ENCODE measurements around the gene GOLPH3L.
"Not testable (repeated sequence)": the region's sequence is repeated elsewhere in the genome, so short reads cannot be mapped to it uniquely, and the experiment has no call there.

GOLPH3L gene

DNA sequence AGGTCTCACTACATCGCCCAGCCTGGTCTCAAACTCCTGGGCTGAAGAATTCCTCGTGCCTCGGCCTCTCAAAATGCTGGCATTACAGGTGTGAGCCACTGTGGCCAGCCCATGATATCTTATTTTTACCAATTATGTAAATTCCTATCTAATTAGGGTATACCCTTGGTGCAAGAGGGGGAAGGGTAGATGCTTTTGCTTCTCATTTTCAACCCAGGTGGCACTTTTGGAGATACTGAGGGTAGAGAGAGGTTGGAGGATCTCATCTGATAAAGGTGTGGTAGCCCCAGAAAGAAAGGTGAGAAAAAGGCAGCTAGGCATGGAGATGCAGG lies 85.0 kb downstream of the GOLPH3L start:
- TF ChIP-seq, protein P1, sequence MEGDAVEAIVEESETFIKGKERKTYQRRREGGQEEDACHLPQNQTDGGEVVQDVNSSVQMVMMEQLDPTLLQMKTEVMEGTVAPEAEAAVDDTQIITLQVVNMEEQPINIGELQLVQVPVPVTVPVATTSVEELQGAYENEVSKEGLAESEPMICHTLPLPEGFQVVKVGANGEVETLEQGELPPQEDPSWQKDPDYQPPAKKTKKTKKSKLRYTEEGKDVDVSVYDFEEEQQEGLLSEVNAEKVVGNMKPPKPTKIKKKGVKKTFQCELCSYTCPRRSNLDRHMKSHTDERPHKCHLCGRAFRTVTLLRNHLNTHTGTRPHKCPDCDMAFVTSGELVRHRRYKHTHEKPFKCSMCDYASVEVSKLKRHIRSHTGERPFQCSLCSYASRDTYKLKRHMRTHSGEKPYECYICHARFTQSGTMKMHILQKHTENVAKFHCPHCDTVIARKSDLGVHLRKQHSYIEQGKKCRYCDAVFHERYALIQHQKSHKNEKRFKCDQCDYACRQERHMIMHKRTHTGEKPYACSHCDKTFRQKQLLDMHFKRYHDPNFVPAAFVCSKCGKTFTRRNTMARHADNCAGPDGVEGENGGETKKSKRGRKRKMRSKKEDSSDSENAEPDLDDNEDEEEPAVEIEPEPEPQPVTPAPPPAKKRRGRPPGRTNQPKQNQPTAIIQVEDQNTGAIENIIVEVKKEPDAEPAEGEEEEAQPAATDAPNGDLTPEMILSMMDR (IDR thresholded peaks at IDR 0.05; ENCODE audit: low read depth, low read length, missing control alignments) = no peak
- no peak overlapping the region for H3K4me3 ChIP-seq (ENCODE audit: low read depth, low read length)
- DNase-seq (ENCODE audit: low read depth) = no peak
- in situ Hi-C loops (cut with HindIII; ENCODE audit: low sequenced_read_pairs) = no loop called here

DNA sequence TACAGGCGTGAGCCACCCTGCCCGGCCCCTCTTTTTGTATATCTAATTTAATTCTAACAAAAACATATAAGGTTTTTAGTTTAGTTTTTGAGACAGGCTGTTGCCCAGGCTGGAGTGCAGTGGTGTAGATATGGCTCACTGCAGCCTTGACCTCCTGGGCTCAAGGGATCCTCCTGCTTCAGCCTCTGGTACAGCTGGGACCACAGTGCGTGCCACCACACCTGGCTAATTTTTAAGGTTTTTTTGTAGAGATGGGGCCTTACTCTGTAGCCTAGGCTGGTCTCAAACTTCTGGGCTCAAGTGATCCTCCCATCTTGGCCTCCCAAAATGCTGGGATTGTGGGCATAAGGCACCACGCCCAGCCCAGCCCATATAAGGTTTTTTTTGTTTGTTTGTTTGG lies 86.4 kb downstream of the GOLPH3L start:
- H3K4me3 ChIP-seq (ENCODE audit: low read depth, low read length) = no peak overlapping the region
- in situ Hi-C loops (cut with HindIII; ENCODE audit: low sequenced_read_pairs) = no loop called here
- no peak for DNase-seq (ENCODE audit: low read depth)
- TF ChIP-seq, protein P1 (IDR thresholded peaks at IDR 0.05; ENCODE audit: low read depth, low read length, missing control alignments) = no peak

DNA sequence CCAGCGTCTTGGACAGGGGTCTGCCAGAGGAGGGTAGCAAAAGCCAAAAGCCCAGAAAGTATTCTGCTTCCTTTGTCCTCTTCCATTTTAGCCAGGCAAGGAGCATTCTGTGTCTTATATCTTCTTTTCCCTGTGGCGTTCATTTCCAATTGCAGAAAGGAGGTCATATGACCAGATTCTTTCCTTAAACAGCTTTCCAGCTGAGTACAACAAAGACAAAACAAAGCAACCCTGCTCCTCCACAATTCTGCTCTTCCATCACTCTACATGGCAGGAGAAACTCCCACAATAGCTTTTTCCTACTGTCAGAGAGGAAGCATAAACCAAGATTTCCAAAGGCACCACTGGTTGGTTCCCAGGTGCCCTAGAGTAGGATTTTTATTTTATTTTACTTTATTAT lies 87.2 kb downstream of the GOLPH3L start:
- DNase-seq (ENCODE audit: low read depth) = no peak
- H3K4me3 ChIP-seq (ENCODE audit: low read depth, low read length) = no peak overlapping the region
- TF ChIP-seq, protein P1 (IDR thresholded peaks at IDR 0.05; ENCODE audit: low read depth, low read length, missing control alignments) = no peak
- in situ Hi-C loops (cut with HindIII; ENCODE audit: low sequenced_read_pairs) = no loop called here

DNA sequence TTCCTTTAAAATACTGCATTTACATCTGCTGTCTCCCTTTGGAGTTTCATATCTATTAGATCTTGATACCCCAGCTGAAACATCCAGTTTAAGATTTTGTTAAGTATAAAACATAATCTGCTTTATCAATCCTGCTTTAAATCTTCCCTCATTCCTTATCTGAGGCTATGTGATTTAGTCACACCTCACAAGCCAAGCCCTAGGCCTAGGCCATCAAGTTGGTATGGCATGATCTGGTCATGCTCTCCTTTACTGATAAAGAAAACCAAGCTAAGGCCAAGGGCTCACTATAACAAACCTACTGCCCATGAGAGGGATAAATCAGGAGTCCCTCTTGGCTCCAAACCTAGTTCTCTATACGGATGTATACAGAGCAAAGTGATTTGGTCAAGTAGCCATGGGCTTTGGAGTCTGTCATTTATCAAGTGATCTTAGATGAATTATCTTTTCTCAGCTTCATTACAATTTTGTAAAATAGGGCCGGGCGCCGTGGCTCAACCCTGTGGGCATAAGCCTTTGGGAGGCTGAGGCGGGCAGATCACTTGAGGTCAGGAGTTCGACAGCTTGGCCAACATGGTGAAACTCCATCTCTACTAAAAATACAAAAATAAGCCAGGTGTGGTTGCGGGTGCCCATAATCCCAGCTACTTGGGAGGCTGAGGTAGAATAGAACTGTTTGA lies 90.4 kb downstream of the GOLPH3L start:
- no peak for DNase-seq (ENCODE audit: low read depth)
- TF ChIP-seq, protein P1 (IDR thresholded peaks at IDR 0.05; ENCODE audit: low read depth, low read length, missing control alignments) = no peak
- in situ Hi-C loops (cut with HindIII; ENCODE audit: low sequenced_read_pairs) = no loop called here
- no peak overlapping the region for H3K4me3 ChIP-seq (ENCODE audit: low read depth, low read length)

DNA sequence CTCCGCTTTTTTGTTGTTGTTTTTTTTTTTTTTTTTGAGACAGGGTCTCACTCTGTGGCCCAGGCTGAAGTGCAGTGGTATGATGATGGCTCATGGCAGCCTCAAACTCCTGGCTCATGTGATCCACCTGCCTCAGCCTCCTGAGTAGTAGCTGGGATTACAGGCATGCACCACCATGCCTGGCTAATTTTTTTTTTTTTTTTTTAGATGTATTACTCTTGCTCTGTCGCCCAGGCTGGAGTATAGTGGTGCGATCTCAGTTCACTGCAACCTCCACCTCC lies 91.6 kb downstream of the GOLPH3L start:
- H3K4me3 ChIP-seq (ENCODE audit: low read depth, low read length); DNase-seq (ENCODE audit: low read depth); in situ Hi-C loops (cut with HindIII; ENCODE audit: low sequenced_read_pairs): not testable (repeated sequence)

DNA sequence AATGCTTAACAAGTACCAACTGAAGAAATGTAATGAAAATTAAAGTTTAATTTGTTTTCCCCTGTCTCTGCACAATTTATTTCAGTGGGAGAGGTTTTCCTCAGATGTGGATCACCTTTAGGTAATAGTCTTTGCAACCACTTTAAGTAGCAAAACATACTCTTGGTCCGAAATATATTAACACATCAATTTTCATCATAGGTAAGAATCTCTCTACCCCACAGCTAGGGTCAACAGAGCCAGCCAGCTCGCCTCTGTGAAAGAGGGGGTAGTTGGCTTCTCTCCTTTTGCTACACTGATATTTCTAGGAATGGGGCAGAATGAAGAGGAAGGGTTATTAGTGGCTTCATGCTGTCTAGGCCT lies 92.7 kb downstream of the GOLPH3L start:
- DNase-seq (ENCODE audit: low read depth) = no peak
- in situ Hi-C loops (cut with HindIII; ENCODE audit: low sequenced_read_pairs) = no loop called here
- TF ChIP-seq, protein P1 (IDR thresholded peaks at IDR 0.05; ENCODE audit: low read depth, low read length, missing control alignments) = no peak
- no peak overlapping the region for H3K4me3 ChIP-seq (ENCODE audit: low read depth, low read length)

DNA sequence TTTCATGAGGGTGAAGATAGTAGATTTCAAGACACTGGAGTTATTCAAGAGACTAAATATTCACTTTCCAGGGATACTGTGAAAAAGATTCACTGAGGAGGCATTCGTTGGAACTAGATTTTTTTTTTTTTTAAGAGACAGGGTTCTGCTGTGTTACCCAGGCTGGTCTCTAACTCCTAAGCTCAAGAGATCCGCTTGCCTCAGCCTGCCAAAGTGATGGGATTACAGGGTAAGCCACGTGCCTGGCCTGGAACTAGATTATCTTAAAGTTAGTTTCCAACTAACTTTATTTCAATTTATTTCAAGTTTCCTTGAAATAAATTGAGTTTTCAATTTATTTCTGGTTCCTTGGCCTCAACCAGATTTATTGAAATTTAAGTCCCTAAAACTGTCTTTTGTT lies 93.2 kb downstream of the GOLPH3L start:
- TF ChIP-seq, protein P1 (IDR thresholded peaks at IDR 0.05; ENCODE audit: low read depth, low read length, missing control alignments) = no peak
- no peak overlapping the region for H3K4me3 ChIP-seq (ENCODE audit: low read depth, low read length)
- DNase-seq (ENCODE audit: low read depth) = no peak
- in situ Hi-C loops (cut with HindIII; ENCODE audit: low sequenced_read_pairs) = no loop called here

DNA sequence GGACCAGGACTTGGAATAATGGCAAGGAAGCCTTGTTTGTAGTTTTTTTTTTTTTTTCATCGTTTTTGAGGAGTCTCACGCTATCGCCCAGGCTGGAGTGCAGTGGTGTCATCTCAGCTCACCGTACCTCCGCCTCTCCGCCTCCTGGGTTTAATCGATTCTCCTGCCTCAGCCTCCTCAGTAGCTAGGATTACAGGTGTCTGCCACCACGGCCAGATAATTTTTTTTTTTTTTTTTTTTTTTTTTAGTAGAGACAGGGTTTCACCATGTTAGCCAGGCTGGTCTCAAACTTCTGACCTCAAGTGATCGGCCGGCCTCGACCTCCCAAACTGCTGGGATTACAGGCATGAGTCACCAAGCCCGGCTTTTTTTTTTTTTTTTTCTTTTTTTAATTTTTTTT lies 94.6 kb downstream of the GOLPH3L start:
- in situ Hi-C loops (cut with HindIII; ENCODE audit: low sequenced_read_pairs); DNase-seq (ENCODE audit: low read depth); H3K4me3 ChIP-seq (ENCODE audit: low read depth, low read length): not testable (repeated sequence)

All from astrocyte of the cerebellum (primary cell).